Measurements from ENCODE around the gene RPTN.

DNA sequence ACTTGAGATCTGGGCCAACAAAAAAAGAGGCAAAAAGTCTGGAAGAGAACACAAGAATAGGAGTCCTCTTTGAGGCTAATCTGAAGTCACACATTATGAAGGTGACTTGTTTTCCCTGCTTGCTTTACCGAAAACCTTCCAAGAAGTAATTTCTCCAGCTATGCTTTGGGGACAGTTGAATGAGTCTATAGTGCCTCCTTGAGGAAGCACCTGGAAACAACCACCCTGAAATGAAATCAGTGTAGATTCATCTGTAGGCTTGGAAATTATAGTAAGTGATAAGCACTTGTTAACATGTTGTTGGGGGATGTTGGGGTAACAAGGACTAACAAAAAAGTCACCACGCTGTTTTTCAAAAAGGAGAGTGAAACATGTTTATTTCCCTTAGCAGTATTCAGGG lies 23.4 kb upstream of the RPTN start:
- TF ChIP-seq, protein P1, sequence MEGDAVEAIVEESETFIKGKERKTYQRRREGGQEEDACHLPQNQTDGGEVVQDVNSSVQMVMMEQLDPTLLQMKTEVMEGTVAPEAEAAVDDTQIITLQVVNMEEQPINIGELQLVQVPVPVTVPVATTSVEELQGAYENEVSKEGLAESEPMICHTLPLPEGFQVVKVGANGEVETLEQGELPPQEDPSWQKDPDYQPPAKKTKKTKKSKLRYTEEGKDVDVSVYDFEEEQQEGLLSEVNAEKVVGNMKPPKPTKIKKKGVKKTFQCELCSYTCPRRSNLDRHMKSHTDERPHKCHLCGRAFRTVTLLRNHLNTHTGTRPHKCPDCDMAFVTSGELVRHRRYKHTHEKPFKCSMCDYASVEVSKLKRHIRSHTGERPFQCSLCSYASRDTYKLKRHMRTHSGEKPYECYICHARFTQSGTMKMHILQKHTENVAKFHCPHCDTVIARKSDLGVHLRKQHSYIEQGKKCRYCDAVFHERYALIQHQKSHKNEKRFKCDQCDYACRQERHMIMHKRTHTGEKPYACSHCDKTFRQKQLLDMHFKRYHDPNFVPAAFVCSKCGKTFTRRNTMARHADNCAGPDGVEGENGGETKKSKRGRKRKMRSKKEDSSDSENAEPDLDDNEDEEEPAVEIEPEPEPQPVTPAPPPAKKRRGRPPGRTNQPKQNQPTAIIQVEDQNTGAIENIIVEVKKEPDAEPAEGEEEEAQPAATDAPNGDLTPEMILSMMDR (IDR thresholded peaks at IDR 0.05): peak in 4 of 6 experiments; percentile 12 to 48 (median 28)
- TF ChIP-seq POLR2AphosphoS5 (IDR thresholded peaks at IDR 0.05) (no peak), EP300 (IDR thresholded peaks at IDR 0.05) (no peak)

All from upper lobe of left lung (tissue), 4 donors.